Fibroblast of lung (primary cell): ENCODE measurements around the gene NRIP3. TPM values are rescaled to one million over a fixed set of nuclear protein-coding genes. Genes with fewer than 3 reads are reported as not detected.
"Not testable (repeated sequence)": the region's sequence is repeated elsewhere in the genome, so short reads cannot be mapped to it uniquely, and the experiment has no call there.

Experiments used
- DNase-seq, 2 donors: peaks; one replicate each; pipeline versions ENCODE4 v3.0.0 to v3.0.0-alpha.2; 2010; ENCODE audit warnings: low read depth in 2 of 2
- H2AFZ ChIP-seq: 2 replicates; pipeline ENCODE4 v1.5.1; 2012; ENCODE audit warnings: low read length, control low read depth, inconsistent platforms
- H3K27ac ChIP-seq: 2 replicates; pipeline ENCODE4 v1.5.1; 2011; ENCODE audit warnings: low read length, control low read depth; ENCODE audit not compliant: insufficient read depth
- H3K27me3 ChIP-seq: 2 replicates; pipeline ENCODE4 v1.5.1; 2011; ENCODE audit warnings: mild to moderate bottlenecking, low read length; ENCODE audit not compliant: control insufficient read depth, insufficient read depth
- H3K36me3 ChIP-seq: 2 replicates; pipeline ENCODE4 v1.5.1; 2011; ENCODE audit warnings: low read length; ENCODE audit not compliant: control insufficient read depth, insufficient read depth
- H3K4me1 ChIP-seq: 2 replicates; pipeline ENCODE4 v1.5.1; 2011; ENCODE audit warnings: low read length; ENCODE audit not compliant: control insufficient read depth, insufficient read depth; ENCODE audit errors: extremely low read depth
- H3K4me2 ChIP-seq: 2 replicates; pipeline ENCODE4 v1.5.1; 2011; ENCODE audit warnings: low read length, control low read depth; ENCODE audit not compliant: insufficient read depth; ENCODE audit errors: extremely low read depth
- H3K4me3 ChIP-seq, 4 experiments: fragments of 200-600 bp in 1 of 4; sonication (generic) in 1 of 4; replicated peaks in 1 of 4; 2 replicates each; pipeline ENCODE4 v1.5.1; 2011 to 2016; ENCODE audit warnings: low read length in 4 of 4, low read depth in 3 of 4, mild to moderate bottlenecking in 3 of 4, control low read depth in 2 of 4, inconsistent platforms in 1 of 4, mixed read lengths in 1 of 4; ENCODE audit not compliant: insufficient read depth in 1 of 4; ENCODE audit errors: control extremely low read depth in 1 of 4
- H3K79me2 ChIP-seq: 2 replicates; pipeline ENCODE4 v1.5.1; 2012; ENCODE audit warnings: mild to moderate bottlenecking, low read length, inconsistent platforms; ENCODE audit not compliant: control insufficient read depth, insufficient read depth
- H3K9ac ChIP-seq: 2 replicates; pipeline ENCODE4 v1.5.1; 2011; ENCODE audit warnings: mild to moderate bottlenecking, low read length, control low read depth; ENCODE audit not compliant: insufficient read depth
- H3K9me3 ChIP-seq: 2 replicates; pipeline ENCODE4 v1.5.1; 2012; ENCODE audit warnings: low read depth, low read length; ENCODE audit not compliant: control insufficient read depth, insufficient read depth
- H4K20me1 ChIP-seq: 2 replicates; pipeline ENCODE4 v1.5.1; 2011; ENCODE audit warnings: low read length; ENCODE audit not compliant: control insufficient read depth, insufficient read depth; ENCODE audit errors: extremely low read depth
- EZH2 ChIP-seq: IDR thresholded peaks from 2 replicates; pipeline ENCODE4 v1.5.1; 2012; ENCODE audit warnings: low read length, control low read depth, mild to moderate bottlenecking; ENCODE audit errors: missing control alignments
- polyA plus RNA-seq, 2 donors: library from polyadenylated mRNA; depleted of rRNA in 1 of 2; stranded (reverse) in 1 of 2; unstranded in 1 of 2; fragments of >200 nt; gene quantifications; 2 replicates each; pipeline ENCODE4 v1.2.1, GENCODE V29; 2011 to 2012; ENCODE audit warnings: missing spikeins in 1 of 2
- total RNA-seq: library from RNA; depleted of rRNA; stranded (reverse); fragments of >200 nt; gene quantifications from 2 replicates; pipeline ENCODE4 v1.2.1, GENCODE V29; 2014
- TF ChIP-seq, protein P1 (sequence below), 2 donors: IDR thresholded peaks in 1 of 2; conservative IDR thresholded peaks in 1 of 2; 1 replicate in 1 of 2; 2 replicates in 1 of 2; pipeline ENCODE4 v1.5.1; 2011 to 2012; ENCODE audit warnings: low read length in 2 of 2, control low read depth in 1 of 2, inconsistent platforms in 1 of 2, low read depth in 1 of 2, mild to moderate bottlenecking in 1 of 2

Gene NRIP3
- total and polyA plus RNA-seq, 2 donors (not counting 1 experiment from before 2014, with no cell fraction given) = 8.8 to 11.7 TPM

DNA sequence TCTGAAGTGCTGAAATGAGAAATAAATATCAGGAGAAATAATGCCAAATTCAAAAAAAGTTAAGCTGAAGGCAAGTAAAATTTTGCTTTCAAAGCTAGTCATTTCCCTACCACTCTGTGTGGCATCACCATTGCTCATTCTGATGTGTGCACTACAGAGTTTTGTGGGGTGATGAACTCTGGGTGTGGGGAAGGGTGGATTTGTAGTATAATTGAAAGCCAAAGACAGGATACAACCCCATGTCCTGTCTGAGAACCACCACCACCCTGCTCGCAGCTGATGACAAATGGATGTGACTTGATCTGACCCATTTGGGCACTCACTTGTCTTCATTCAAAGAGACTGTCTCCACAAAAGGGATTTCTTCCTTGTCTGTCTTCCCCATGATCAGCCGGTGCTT, 20.2 kb downstream of the NRIP3 start:
- no peaks in the 10 kb centered on the region for H4K20me1 ChIP-seq
- H3K79me2 ChIP-seq = no peaks in the 10 kb centered on the region
- no peak overlapping the region for H3K27ac ChIP-seq
- no peak overlapping the region for H3K4me3 ChIP-seq
- no peak overlapping the region for H3K4me2 ChIP-seq
- no peaks in the 10 kb centered on the region for H3K4me1 ChIP-seq
- no peaks in the 10 kb centered on the region for H3K27me3 ChIP-seq
- no peak overlapping the region for H2AFZ ChIP-seq
- H3K36me3 ChIP-seq = no peaks in the 10 kb centered on the region
- DNase-seq = no peak
- H3K9me3 ChIP-seq = no peaks in the 10 kb centered on the region
- no peak overlapping the region for H3K9ac ChIP-seq
- TF ChIP-seq EZH2 = no peak
- TF ChIP-seq, protein P1, sequence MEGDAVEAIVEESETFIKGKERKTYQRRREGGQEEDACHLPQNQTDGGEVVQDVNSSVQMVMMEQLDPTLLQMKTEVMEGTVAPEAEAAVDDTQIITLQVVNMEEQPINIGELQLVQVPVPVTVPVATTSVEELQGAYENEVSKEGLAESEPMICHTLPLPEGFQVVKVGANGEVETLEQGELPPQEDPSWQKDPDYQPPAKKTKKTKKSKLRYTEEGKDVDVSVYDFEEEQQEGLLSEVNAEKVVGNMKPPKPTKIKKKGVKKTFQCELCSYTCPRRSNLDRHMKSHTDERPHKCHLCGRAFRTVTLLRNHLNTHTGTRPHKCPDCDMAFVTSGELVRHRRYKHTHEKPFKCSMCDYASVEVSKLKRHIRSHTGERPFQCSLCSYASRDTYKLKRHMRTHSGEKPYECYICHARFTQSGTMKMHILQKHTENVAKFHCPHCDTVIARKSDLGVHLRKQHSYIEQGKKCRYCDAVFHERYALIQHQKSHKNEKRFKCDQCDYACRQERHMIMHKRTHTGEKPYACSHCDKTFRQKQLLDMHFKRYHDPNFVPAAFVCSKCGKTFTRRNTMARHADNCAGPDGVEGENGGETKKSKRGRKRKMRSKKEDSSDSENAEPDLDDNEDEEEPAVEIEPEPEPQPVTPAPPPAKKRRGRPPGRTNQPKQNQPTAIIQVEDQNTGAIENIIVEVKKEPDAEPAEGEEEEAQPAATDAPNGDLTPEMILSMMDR (conservative IDR thresholded peaks at IDR 0.05 in 1 of 2, IDR thresholded peaks at IDR 0.05 in 1 of 2; ENCODE audit: low read depth in 1 of 2, low read length in 2 of 2) = no peak

DNA sequence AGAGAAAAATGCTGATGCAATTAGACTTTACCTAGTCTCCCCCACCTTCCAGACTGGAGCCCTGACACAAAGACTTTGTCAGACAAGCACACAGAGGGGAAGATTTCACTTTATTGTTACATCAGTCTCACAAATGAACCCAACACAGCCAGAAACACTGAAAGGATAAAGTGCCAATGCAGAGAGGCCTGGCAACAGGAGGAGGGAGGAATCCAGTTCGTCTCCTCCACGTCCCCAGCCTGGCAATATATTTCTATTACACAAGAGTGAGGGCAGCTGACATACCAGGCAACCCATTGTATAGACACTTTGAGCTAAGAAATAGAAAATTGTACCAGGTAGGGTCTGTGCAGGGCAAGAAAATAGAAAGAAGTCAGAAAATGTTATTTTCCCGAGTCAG, 23.3 kb downstream of the NRIP3 start:
- no peak for DNase-seq

DNA sequence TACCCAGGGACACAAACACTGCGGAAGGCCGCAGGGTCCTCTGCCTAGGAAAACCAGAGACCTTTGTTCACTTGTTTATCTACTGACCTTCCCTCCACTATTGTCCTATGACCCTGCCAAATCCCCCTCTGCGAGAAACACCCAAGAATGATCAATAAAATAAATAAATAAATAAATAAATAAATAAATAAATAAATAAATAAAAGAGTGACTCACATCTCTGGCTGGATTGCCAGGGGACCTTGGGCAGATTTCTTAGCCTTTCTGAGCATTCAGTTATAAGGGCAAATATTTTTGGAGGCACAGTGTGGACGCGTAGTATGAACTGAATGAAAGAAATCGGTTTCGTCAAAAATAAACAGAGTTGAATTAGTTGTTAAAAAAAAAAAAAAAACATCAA, 24.4 kb downstream of the NRIP3 start:
- H3K36me3 ChIP-seq, H2AFZ ChIP-seq, H3K27ac ChIP-seq, H3K9ac ChIP-seq, H3K4me3 ChIP-seq, H3K4me2 ChIP-seq, H3K79me2 ChIP-seq, H3K27me3 ChIP-seq, H4K20me1 ChIP-seq, H3K4me1 ChIP-seq, H3K9me3 ChIP-seq, DNase-seq: not testable (repeated sequence)

More for the DNA sequence above, 23.3 kb downstream of the NRIP3 start:
- Histone ChIP-seq H3K9ac (no peak overlapping the region), H3K27ac (no peak overlapping the region), H2AFZ (no peak overlapping the region), H3K4me1 (no peaks in the 10 kb centered on the region), H3K36me3 (no peaks in the 10 kb centered on the region), H3K4me2 (no peak overlapping the region), H3K9me3 (no peaks in the 10 kb centered on the region), H3K79me2 (no peaks in the 10 kb centered on the region), H3K27me3 (no peaks in the 10 kb centered on the region), H3K4me3 (no peak overlapping the region), H4K20me1 (no peaks in the 10 kb centered on the region)
- TF ChIP-seq, protein P1 (conservative IDR thresholded peaks at IDR 0.05 in 1 of 2, IDR thresholded peaks at IDR 0.05 in 1 of 2; ENCODE audit: low read depth in 1 of 2, low read length in 2 of 2) = no peak
- no peak for TF ChIP-seq EZH2
